H9 (cell line): ENCODE results near the gene POLK. TPM values are rescaled to one million over a fixed set of nuclear protein-coding genes. Genes with fewer than 3 reads are reported as not detected.

Source experiments
- DNase-seq: peaks from one replicate; pipeline ENCODE4 v3.0.0-alpha.2; 2017
- H2AFZ ChIP-seq: one replicate; pipeline ENCODE4 v1.6.1; 2013; ENCODE audit warnings: mild to moderate bottlenecking, low read length, control low read depth, moderate library complexity
- H2AK5ac ChIP-seq: 2 replicates; pipeline ENCODE4 v1.6.1; 2013; ENCODE audit warnings: low read length, control low read depth, mixed read lengths; ENCODE audit not compliant: insufficient read length
- H2BK120ac ChIP-seq: one replicate; pipeline ENCODE4 v1.6.1; 2013; ENCODE audit warnings: low read depth, mild to moderate bottlenecking, low read length, control low read depth, inconsistent platforms; ENCODE audit not compliant: poor library complexity, severe bottlenecking
- H2BK12ac ChIP-seq: 2 replicates; pipeline ENCODE4 v1.6.1; 2013; ENCODE audit warnings: low read length, control low read depth, mixed read lengths, low read depth; ENCODE audit not compliant: insufficient read length
- H2BK15ac ChIP-seq: 2 replicates; pipeline ENCODE4 v1.6.1; 2013; ENCODE audit warnings: low read depth, low read length, control low read depth
- H2BK20ac ChIP-seq: one replicate; pipeline ENCODE4 v1.6.1; 2013; ENCODE audit warnings: low read depth, mild to moderate bottlenecking, low read length, control low read depth, inconsistent platforms; ENCODE audit not compliant: poor library complexity, severe bottlenecking
- H2BK5ac ChIP-seq: 2 replicates; pipeline ENCODE4 v1.6.1; 2013; ENCODE audit warnings: low read length, control low read depth, mixed read lengths; ENCODE audit not compliant: insufficient read length
- H3K14ac ChIP-seq: 2 replicates; pipeline ENCODE4 v1.6.1; 2013; ENCODE audit warnings: low read length, control low read depth; ENCODE audit not compliant: insufficient read depth
- H3K18ac ChIP-seq: 2 replicates; pipeline ENCODE4 v1.6.1; 2013; ENCODE audit warnings: low read depth, mild to moderate bottlenecking, mixed read lengths, low read length, control low read depth; ENCODE audit not compliant: insufficient read length
- H3K23ac ChIP-seq: 2 replicates; pipeline ENCODE4 v1.6.1; 2013; ENCODE audit warnings: low read length, control low read depth, mixed read lengths, low read depth; ENCODE audit not compliant: insufficient read length
- H3K23me2 ChIP-seq: 2 replicates; pipeline ENCODE4 v1.6.1; 2013; ENCODE audit warnings: low read depth, mild to moderate bottlenecking, mixed read lengths, low read length, control low read depth; ENCODE audit not compliant: insufficient read length, poor library complexity, severe bottlenecking
- H3K27ac ChIP-seq: 2 replicates; pipeline ENCODE4 v1.5.1; 2013; ENCODE audit warnings: low read length, control low read depth, mixed read lengths, low read depth; ENCODE audit not compliant: insufficient read length
- H3K27me3 ChIP-seq: 2 replicates; pipeline ENCODE4 v1.6.1; 2013; ENCODE audit warnings: low read length, control low read depth, inconsistent platforms; ENCODE audit not compliant: insufficient read depth
- H3K4ac ChIP-seq: 2 replicates; pipeline ENCODE4 v1.6.1; 2013; ENCODE audit warnings: low read depth, mild to moderate bottlenecking, control low read depth, inconsistent platforms, low read length, moderate library complexity
- H3K4me1 ChIP-seq: 2 replicates; pipeline ENCODE4 v1.6.1; 2013; ENCODE audit warnings: low read length, control low read depth, inconsistent platforms; ENCODE audit not compliant: insufficient read depth
- H3K4me2 ChIP-seq: 2 replicates; pipeline ENCODE4 v1.6.1; 2013; ENCODE audit warnings: low read length, control low read depth, mixed read lengths; ENCODE audit not compliant: insufficient read length, insufficient read depth
- H3K56ac ChIP-seq: 2 replicates; pipeline ENCODE4 v1.6.1; 2013; ENCODE audit warnings: low read depth, mild to moderate bottlenecking, mixed read lengths, low read length, control low read depth; ENCODE audit not compliant: insufficient read length
- H3K79me1 ChIP-seq: 2 replicates; pipeline ENCODE4 v1.6.1; 2013; ENCODE audit warnings: low read depth, mild to moderate bottlenecking, moderate library complexity, low read length, control low read depth, inconsistent platforms; ENCODE audit not compliant: insufficient read depth, poor library complexity, severe bottlenecking
- H3K79me2 ChIP-seq: 2 replicates; pipeline ENCODE4 v1.6.1; 2013; ENCODE audit warnings: low read length, control low read depth, inconsistent platforms; ENCODE audit not compliant: insufficient read depth
- H3K9ac ChIP-seq: 2 replicates; pipeline ENCODE4 v1.6.1; 2013; ENCODE audit warnings: low read length, control low read depth, mixed read lengths; ENCODE audit not compliant: insufficient read length; ENCODE audit errors: extremely low read depth
- H3K9me3 ChIP-seq: one replicate; pipeline ENCODE4 v1.6.1; 2013; ENCODE audit warnings: low read depth, low read length, inconsistent platforms; ENCODE audit not compliant: control insufficient read depth
- H3T11ph ChIP-seq: one replicate; pipeline ENCODE4 v1.6.1; 2013; ENCODE audit warnings: mild to moderate bottlenecking, low read length, control low read depth, inconsistent platforms
- H4K20me1 ChIP-seq: one replicate; pipeline ENCODE4 v1.6.1; 2013; ENCODE audit not compliant: control insufficient read depth, insufficient read length, insufficient read depth
- H4K5ac ChIP-seq: 2 replicates; pipeline ENCODE4 v1.6.1; 2013; ENCODE audit warnings: low read depth, mild to moderate bottlenecking, mixed read lengths, low read length, control low read depth; ENCODE audit not compliant: insufficient read length
- H4K8ac ChIP-seq: replicated peaks from 2 replicates; pipeline ENCODE4 v1.6.1; 2013; ENCODE audit warnings: low read length, control low read depth, mixed read lengths, low read depth; ENCODE audit not compliant: insufficient read length
- H4K91ac ChIP-seq: 2 replicates; pipeline ENCODE4 v1.6.1; 2013; ENCODE audit warnings: low read depth, mild to moderate bottlenecking, moderate library complexity, mixed read lengths, low read length, control low read depth; ENCODE audit not compliant: insufficient read length
- H3K27ac Mint-ChIP-seq, 3 experiments: 2 replicates in 2 of 3; 3 replicates in 1 of 3; pipeline ENCODE4 v1.8.0; 2020 to 2021; ENCODE audit warnings: mixed read lengths in 3 of 3, mild to moderate bottlenecking in 1 of 3, moderate library complexity in 1 of 3
- H3K27me3 Mint-ChIP-seq: 2 replicates; pipeline ENCODE4 v1.8.0; 2021; ENCODE audit warnings: low read depth, mild to moderate bottlenecking, moderate library complexity, mixed read lengths
- H3K36me3 Mint-ChIP-seq, 3 experiments: 2 replicates in 2 of 3; 3 replicates in 1 of 3; pipeline ENCODE4 v1.8.0; 2020 to 2021; ENCODE audit warnings: low read depth in 3 of 3, mixed read lengths in 3 of 3; ENCODE audit not compliant: insufficient read depth in 1 of 3
- H3K4me1 Mint-ChIP-seq, 2 experiments: 2 replicates each; pipeline ENCODE4 v1.8.0; 2020; ENCODE audit warnings: mixed read lengths in 2 of 2
- H3K4me3 Mint-ChIP-seq, 2 experiments: 2 replicates in 1 of 2; 3 replicates in 1 of 2; pipeline ENCODE4 v1.8.0; 2020 to 2021; ENCODE audit warnings: mild to moderate bottlenecking in 2 of 2, mixed read lengths in 2 of 2, moderate library complexity in 1 of 2
- H3K9me3 Mint-ChIP-seq, 2 experiments: 2 replicates in 1 of 2; 3 replicates in 1 of 2; pipeline ENCODE4 v1.8.0; 2020; ENCODE audit warnings: mild to moderate bottlenecking in 2 of 2, mixed read lengths in 2 of 2, moderate library complexity in 1 of 2
- WGBS: extraction: QIAGEN DNeasy Blood & Tissue Kit; methylation state at CpG from one replicate; pipeline ENCODE4 v1.1.7; 2013; ENCODE audit warnings: missing lambda C conversion rate, low lambda C conversion rate, mixed read lengths; ENCODE audit not compliant: insufficient read length; ENCODE audit errors: extremely low coverage; 5-methylcytosine and 5-hydroxymethylcytosine counted together
- total RNA-seq: library from RNA; stranded (reverse); gene quantifications from 2 replicates; pipeline ENCODE4 v1.2.1, GENCODE V29; 2021
- TF ChIP-seq, protein P1 (sequence below): fragments of 200-600 bp; sonication (generic); conservative IDR thresholded peaks from 3 replicates; pipeline ENCODE4 v1.8.0; 2021; ENCODE audit warnings: antibody characterized with exemption, mild to moderate bottlenecking

POLK gene
- total RNA-seq, 1 experiment from 2014 or later = 7.6 TPM

DNA sequence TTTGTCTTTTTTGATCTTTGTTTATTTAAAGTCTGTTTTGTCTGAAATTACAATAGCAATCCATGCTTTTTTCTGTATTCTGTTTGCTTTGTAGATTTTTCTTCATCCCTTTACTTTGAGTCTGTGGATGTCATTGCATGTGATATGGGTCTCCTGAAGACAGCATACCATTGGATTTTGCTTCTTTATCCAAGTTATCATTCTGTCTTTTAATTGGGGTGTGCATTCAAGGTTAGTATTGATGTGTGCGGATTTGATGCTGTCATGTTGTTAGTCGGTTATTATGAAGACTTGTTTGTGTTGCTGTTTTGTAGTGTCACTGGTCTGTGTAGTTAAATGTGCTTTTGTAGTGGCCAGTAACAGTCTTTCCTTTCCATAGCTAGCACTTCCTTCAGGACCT is 23.0 kb downstream of the POLK start:
- H2BK20ac ChIP-seq = no peak overlapping the region
- no peak overlapping the region for H3K18ac ChIP-seq
- Mint-ChIP-seq H3K4me3 (no peak overlapping the region), H3K9me3 (peaks cover 4 to 14% of the 10 kb centered on the region in 2 experiments; a peak in 4 of 5 replicates), H3K27ac (no peak overlapping the region), H3K4me1 (peaks cover 14 to 25% of the 10 kb centered on the region in 2 experiments), H3K36me3 (peaks cover 15 to 25% (median 21%) of the 10 kb centered on the region in 3 experiments), H3K27me3 (no peaks in the 10 kb centered on the region)
- H3K27ac ChIP-seq = no peak overlapping the region
- H3K79me2 ChIP-seq = no peaks in the 10 kb centered on the region
- no peaks in the 10 kb centered on the region for H4K20me1 ChIP-seq
- no peaks in the 10 kb centered on the region for H3K9me3 ChIP-seq
- H3K14ac ChIP-seq = no peak overlapping the region
- no peak overlapping the region for H2AFZ ChIP-seq
- no peaks in the 10 kb centered on the region for H3K27me3 ChIP-seq
- no peaks in the 10 kb centered on the region for H3K23me2 ChIP-seq
- H2BK120ac ChIP-seq = no peak overlapping the region
- H3K9ac ChIP-seq = no peak overlapping the region
- no peaks in the 10 kb centered on the region for H3K79me1 ChIP-seq
- no peak overlapping the region for H3K56ac ChIP-seq
- H4K5ac ChIP-seq = no peak overlapping the region
- H2BK5ac ChIP-seq = no peak overlapping the region
- H3K4me1 ChIP-seq = no peaks in the 10 kb centered on the region
- H2AK5ac ChIP-seq = no peak overlapping the region
- H2BK12ac ChIP-seq = no peak overlapping the region
- DNase-seq = no peak
- H4K91ac ChIP-seq = no peak overlapping the region
- H3K4ac ChIP-seq = no peak overlapping the region
- H2BK15ac ChIP-seq = no peak overlapping the region
- H4K8ac ChIP-seq = no peak overlapping the region
- no peak overlapping the region for H3T11ph ChIP-seq
- TF ChIP-seq, protein P1, sequence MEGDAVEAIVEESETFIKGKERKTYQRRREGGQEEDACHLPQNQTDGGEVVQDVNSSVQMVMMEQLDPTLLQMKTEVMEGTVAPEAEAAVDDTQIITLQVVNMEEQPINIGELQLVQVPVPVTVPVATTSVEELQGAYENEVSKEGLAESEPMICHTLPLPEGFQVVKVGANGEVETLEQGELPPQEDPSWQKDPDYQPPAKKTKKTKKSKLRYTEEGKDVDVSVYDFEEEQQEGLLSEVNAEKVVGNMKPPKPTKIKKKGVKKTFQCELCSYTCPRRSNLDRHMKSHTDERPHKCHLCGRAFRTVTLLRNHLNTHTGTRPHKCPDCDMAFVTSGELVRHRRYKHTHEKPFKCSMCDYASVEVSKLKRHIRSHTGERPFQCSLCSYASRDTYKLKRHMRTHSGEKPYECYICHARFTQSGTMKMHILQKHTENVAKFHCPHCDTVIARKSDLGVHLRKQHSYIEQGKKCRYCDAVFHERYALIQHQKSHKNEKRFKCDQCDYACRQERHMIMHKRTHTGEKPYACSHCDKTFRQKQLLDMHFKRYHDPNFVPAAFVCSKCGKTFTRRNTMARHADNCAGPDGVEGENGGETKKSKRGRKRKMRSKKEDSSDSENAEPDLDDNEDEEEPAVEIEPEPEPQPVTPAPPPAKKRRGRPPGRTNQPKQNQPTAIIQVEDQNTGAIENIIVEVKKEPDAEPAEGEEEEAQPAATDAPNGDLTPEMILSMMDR = no peak
- no peak overlapping the region for H3K23ac ChIP-seq
- H3K4me2 ChIP-seq = no peak overlapping the region
- no CpG with 5 or more reads among the region's 2 CpGs for WGBS
